ENCODE results near the gene BMPR1B.

BMPR1B gene

DNA sequence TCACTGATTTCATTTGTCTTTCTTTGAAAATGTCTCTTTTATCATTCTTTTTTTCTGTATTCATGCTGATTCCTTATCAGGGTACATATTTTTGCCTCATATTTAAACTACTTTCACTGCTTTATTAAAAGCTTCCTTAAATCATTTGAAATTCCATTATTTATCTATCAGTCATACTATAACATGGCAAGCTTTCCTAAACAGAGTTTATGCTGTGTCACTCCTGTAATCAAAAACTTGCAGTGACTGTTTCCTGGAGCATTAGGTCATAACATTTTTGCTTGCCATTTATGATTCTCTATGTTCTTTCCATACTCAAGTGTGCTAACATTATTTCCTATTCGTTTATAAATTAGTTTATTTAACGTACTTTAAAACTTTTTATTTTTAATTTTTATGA is 203.7 kb downstream of the BMPR1B start:
- H3K27me3 ChIP-seq (ENCODE audit: control insufficient read depth, low read length), result no peaks in the 10 kb centered on the region
- no peak for TF ChIP-seq EZH2phosphoT487 (IDR thresholded peaks at IDR 0.05; ENCODE audit: borderline replicate concordance, low read length)
- TF ChIP-seq, protein P1, sequence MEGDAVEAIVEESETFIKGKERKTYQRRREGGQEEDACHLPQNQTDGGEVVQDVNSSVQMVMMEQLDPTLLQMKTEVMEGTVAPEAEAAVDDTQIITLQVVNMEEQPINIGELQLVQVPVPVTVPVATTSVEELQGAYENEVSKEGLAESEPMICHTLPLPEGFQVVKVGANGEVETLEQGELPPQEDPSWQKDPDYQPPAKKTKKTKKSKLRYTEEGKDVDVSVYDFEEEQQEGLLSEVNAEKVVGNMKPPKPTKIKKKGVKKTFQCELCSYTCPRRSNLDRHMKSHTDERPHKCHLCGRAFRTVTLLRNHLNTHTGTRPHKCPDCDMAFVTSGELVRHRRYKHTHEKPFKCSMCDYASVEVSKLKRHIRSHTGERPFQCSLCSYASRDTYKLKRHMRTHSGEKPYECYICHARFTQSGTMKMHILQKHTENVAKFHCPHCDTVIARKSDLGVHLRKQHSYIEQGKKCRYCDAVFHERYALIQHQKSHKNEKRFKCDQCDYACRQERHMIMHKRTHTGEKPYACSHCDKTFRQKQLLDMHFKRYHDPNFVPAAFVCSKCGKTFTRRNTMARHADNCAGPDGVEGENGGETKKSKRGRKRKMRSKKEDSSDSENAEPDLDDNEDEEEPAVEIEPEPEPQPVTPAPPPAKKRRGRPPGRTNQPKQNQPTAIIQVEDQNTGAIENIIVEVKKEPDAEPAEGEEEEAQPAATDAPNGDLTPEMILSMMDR (IDR thresholded peaks at IDR 0.05; ENCODE audit: low read depth, low read length, poor library complexity, severe bottlenecking), result no peak
- H3F3A ChIP-seq (ENCODE audit: control insufficient read depth, insufficient read depth), result no peaks in the 10 kb centered on the region
- H3K4me3 ChIP-seq (ENCODE audit: low read length), result no peak overlapping the region
- H3K9me3 ChIP-seq (ENCODE audit: control insufficient read depth, insufficient read depth, low read length), result no peaks in the 10 kb centered on the region
- no peaks in the 10 kb centered on the region for H4K20me1 ChIP-seq (ENCODE audit: control insufficient read depth, insufficient read depth, low read depth, low read length)
- H3K27ac ChIP-seq (ENCODE audit: low read depth, low read length), result no peak overlapping the region
- no peaks in the 10 kb centered on the region for H3K79me2 ChIP-seq (ENCODE audit: control insufficient read depth, low read length)
- H3K4me1 ChIP-seq (ENCODE audit: control insufficient read depth, low read length), result no peaks in the 10 kb centered on the region
- H3K36me3 ChIP-seq (ENCODE audit: control insufficient read depth, low read length), result no peaks in the 10 kb centered on the region
- H3K4me2 ChIP-seq (ENCODE audit: low read length), result no peak overlapping the region
- H3K9me2 ChIP-seq (replicated peaks; ENCODE audit: control insufficient read depth, low read length), result no peaks in the 10 kb centered on the region

DNA sequence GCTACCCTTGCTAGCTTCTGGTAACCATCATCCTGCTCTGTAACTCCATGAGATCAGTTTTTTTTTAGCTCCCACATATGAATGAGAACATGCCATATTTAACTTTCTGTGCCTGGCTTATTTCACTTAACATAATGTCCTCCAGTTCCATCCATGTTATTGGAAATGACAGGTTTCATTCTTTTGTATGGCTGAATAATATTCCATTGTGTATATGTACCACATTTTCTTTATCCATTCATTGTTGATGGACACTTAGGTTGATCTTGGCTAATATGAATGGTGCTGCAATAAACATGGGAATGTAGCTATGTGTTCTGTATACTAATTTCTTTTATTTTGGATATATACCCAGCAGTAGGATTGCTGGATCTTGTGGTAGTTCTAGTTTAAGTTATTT is 204.7 kb downstream of the BMPR1B start:
- no peak for TF ChIP-seq EZH2phosphoT487 (IDR thresholded peaks at IDR 0.05; ENCODE audit: borderline replicate concordance, low read length)
- TF ChIP-seq, protein P1 (IDR thresholded peaks at IDR 0.05; ENCODE audit: low read depth, low read length, poor library complexity, severe bottlenecking), result no peak
- no peaks in the 10 kb centered on the region for H3K9me2 ChIP-seq (replicated peaks; ENCODE audit: control insufficient read depth, low read length)

DNA sequence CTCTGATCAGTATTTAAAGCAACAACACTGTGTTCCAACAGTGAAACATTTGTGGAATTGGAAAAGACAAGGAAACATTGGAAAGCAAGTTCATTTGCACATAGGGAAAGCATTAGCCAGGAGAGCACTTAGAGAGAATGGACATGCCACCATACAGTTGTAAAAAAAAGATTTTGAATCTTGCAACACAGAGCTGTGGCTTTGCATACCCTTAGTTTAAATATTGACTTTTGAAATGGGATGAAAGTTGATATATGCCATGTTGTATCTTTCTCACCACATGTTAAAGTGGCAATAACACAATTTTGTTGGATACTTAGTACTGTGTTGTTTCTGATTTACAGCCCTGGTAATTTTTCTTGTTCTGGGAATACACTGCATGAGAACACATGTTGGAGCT is 208.1 kb downstream of the BMPR1B start:
- no peaks in the 10 kb centered on the region for H4K20me1 ChIP-seq (ENCODE audit: control insufficient read depth, insufficient read depth, low read depth, low read length)
- no peaks in the 10 kb centered on the region for H3K36me3 ChIP-seq (ENCODE audit: control insufficient read depth, low read length)
- TF ChIP-seq EZH2phosphoT487 (IDR thresholded peaks at IDR 0.05; ENCODE audit: borderline replicate concordance, low read length), result no peak
- TF ChIP-seq, protein P1 (IDR thresholded peaks at IDR 0.05; ENCODE audit: low read depth, low read length, poor library complexity, severe bottlenecking), result no peak
- H3F3A ChIP-seq (ENCODE audit: control insufficient read depth, insufficient read depth), result no peaks in the 10 kb centered on the region
- H3K27ac ChIP-seq (ENCODE audit: low read depth, low read length), result no peak overlapping the region
- no peaks in the 10 kb centered on the region for H3K27me3 ChIP-seq (ENCODE audit: control insufficient read depth, low read length)
- H3K9me3 ChIP-seq (ENCODE audit: control insufficient read depth, insufficient read depth, low read length), result no peaks in the 10 kb centered on the region
- no peaks in the 10 kb centered on the region for H3K79me2 ChIP-seq (ENCODE audit: control insufficient read depth, low read length)
- no peaks in the 10 kb centered on the region for H3K9me2 ChIP-seq (replicated peaks; ENCODE audit: control insufficient read depth, low read length)
- H3K4me1 ChIP-seq (ENCODE audit: control insufficient read depth, low read length), result no peaks in the 10 kb centered on the region
- H3K4me2 ChIP-seq (ENCODE audit: low read length), result no peak overlapping the region
- no peak overlapping the region for H3K4me3 ChIP-seq (ENCODE audit: low read length)

More for the DNA sequence above, 204.7 kb downstream of the BMPR1B start:
- Histone ChIP-seq H3K4me3 (ENCODE audit: low read length) (no peak overlapping the region), H3K27me3 (ENCODE audit: control insufficient read depth, low read length) (no peaks in the 10 kb centered on the region), H3K4me2 (ENCODE audit: low read length) (no peak overlapping the region), H3K27ac (ENCODE audit: low read depth, low read length) (no peak overlapping the region), H3K36me3 (ENCODE audit: control insufficient read depth, low read length) (no peaks in the 10 kb centered on the region), H3K4me1 (ENCODE audit: control insufficient read depth, low read length) (no peaks in the 10 kb centered on the region), H4K20me1 (ENCODE audit: control insufficient read depth, insufficient read depth, low read depth, low read length) (no peaks in the 10 kb centered on the region), H3K79me2 (ENCODE audit: control insufficient read depth, low read length) (no peaks in the 10 kb centered on the region), H3K9me3 (ENCODE audit: control insufficient read depth, insufficient read depth, low read length) (no peaks in the 10 kb centered on the region), H3F3A (ENCODE audit: control insufficient read depth, insufficient read depth) (no peaks in the 10 kb centered on the region)

DNA sequence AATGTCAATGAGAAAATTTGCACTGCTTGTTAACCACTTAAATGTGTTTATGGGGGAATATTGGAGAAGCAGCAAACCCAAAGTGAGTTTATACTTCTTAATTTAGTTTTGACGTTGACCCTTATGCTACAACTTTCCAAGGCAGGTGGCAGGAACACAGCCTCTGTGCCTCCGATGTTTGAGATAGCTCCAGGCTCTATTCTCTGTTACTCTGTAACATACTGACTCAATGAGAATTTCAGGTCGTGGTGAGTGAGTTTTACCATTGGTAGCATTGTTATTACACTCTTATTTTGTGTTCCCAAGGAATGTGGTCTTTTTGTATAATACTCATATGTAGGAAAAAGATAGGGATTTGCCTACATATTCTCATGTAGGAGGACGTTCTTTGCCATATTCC is 210.7 kb downstream of the BMPR1B start:
- H3K4me2 ChIP-seq (ENCODE audit: low read length), result no peak overlapping the region
- no peaks in the 10 kb centered on the region for H3K4me1 ChIP-seq (ENCODE audit: control insufficient read depth, low read length)
- no peaks in the 10 kb centered on the region for H3K36me3 ChIP-seq (ENCODE audit: control insufficient read depth, low read length)
- H3K27ac ChIP-seq (ENCODE audit: low read depth, low read length), result no peak overlapping the region
- TF ChIP-seq, protein P1 (IDR thresholded peaks at IDR 0.05; ENCODE audit: low read depth, low read length, poor library complexity, severe bottlenecking), result no peak
- TF ChIP-seq EZH2phosphoT487 (IDR thresholded peaks at IDR 0.05; ENCODE audit: borderline replicate concordance, low read length), result no peak
- no peaks in the 10 kb centered on the region for H3K79me2 ChIP-seq (ENCODE audit: control insufficient read depth, low read length)
- H4K20me1 ChIP-seq (ENCODE audit: control insufficient read depth, insufficient read depth, low read depth, low read length), result no peaks in the 10 kb centered on the region
- no peaks in the 10 kb centered on the region for H3K9me3 ChIP-seq (ENCODE audit: control insufficient read depth, insufficient read depth, low read length)
- H3K27me3 ChIP-seq (ENCODE audit: control insufficient read depth, low read length), result no peaks in the 10 kb centered on the region
- H3F3A ChIP-seq (ENCODE audit: control insufficient read depth, insufficient read depth), result no peaks in the 10 kb centered on the region
- H3K4me3 ChIP-seq (ENCODE audit: low read length), result no peak overlapping the region
- H3K9me2 ChIP-seq (replicated peaks; ENCODE audit: control insufficient read depth, low read length), result no peaks in the 10 kb centered on the region

All from DOHH2 (cell line).